ENCODE measurements around the gene RELL1. TPM values are rescaled to one million over a fixed set of nuclear protein-coding genes. Genes with fewer than 3 reads are reported as not detected.

Gene RELL1
- total RNA-seq, 5 donors from 2014 or later (not counting 1 experiment from before 2014, with no cell fraction given), result 21.6 to 30.1 (median 25.9) TPM

- Histone ChIP-seq H3K9me3 (no peaks in the 10 kb centered on the region), H3K4me3 (ENCODE audit: control insufficient read depth in 1 of 2, extremely low read depth in 1 of 2, low read length in 1 of 2) (no peak overlapping the region), H3K27me3 (replicated peaks in 1 of 2; ENCODE audit: control insufficient read depth in 2 of 2, extremely low read depth in 1 of 2, insufficient read depth in 2 of 2, low read length in 1 of 2) (no peaks in the 10 kb centered on the region), H3K4me1 (ENCODE audit: control insufficient read depth in 1 of 2, extremely low read depth in 1 of 2, insufficient read depth in 2 of 2, low read length in 2 of 2) (no peaks in the 10 kb centered on the region), H3K27ac (ENCODE audit: low read length) (no peak overlapping the region), H3K36me3 (ENCODE audit: control insufficient read depth in 2 of 2, extremely low read depth in 1 of 2, insufficient read depth in 1 of 2, low read length in 1 of 2) (peaks cover 5 to 26% of the 10 kb centered on the region in 2 donors)
- ATAC-seq (replicated peaks in 1 of 4) (no peak), DNase-seq (no peak)
- POLR2A ChIA-PET, result no interaction called here
- Mint-ChIP-seq H3K4me1 (peaks cover 0 to 4% (median 2%) of the 10 kb centered on the region in 3 donors), H3K4me3 (no peak overlapping the region), H3K27ac (no peak overlapping the region), H3K27me3 (no peaks in the 10 kb centered on the region), H3K9me3 (no peaks in the 10 kb centered on the region), H3K36me3 (peaks cover 24% of the 10 kb centered on the region)
- CTCF ChIA-PET, result no interaction called here
- no CpG with 5 or more reads among the region's 4 CpGs for WGBS (ENCODE audit: insufficient coverage)
Measured at GRCh38 chr4:37639551-37640285, 46.5 kb downstream of the RELL1 start.

GRCh38 chr4:37635155-37635554 lies 51.0 kb downstream of the RELL1 start:
- H3K27ac ChIP-seq (ENCODE audit: low read length), result no peak overlapping the region
- H3K4me1 ChIP-seq (ENCODE audit: control insufficient read depth in 1 of 2, extremely low read depth in 1 of 2, insufficient read depth in 2 of 2, low read length in 2 of 2), result no peaks in the 10 kb centered on the region
- WGBS (ENCODE audit: insufficient coverage), result 100% methylated on average over 3 of the region's 6 CpGs
- CTCF ChIA-PET, result no interaction called here
- DNase-seq (no peak), ATAC-seq (replicated peaks in 1 of 4) (no peak)
- no peaks in the 10 kb centered on the region for H3K27me3 Mint-ChIP-seq
- no peaks in the 10 kb centered on the region for H3K9me3 Mint-ChIP-seq
- H3K4me1 Mint-ChIP-seq, result peaks cover 0 to 2% (median 0%) of the 10 kb centered on the region in 3 donors
- POLR2A ChIA-PET, result interaction anchor here in 1 of 2 donors (0.5 kb wide), 1 partner anchor 46 kb away, joined by 5 read pairs; no protein-coding TSS in a partner anchor
- H3K36me3 Mint-ChIP-seq, result peaks cover 47% of the 10 kb centered on the region
- H3K27me3 ChIP-seq (replicated peaks in 1 of 2; ENCODE audit: control insufficient read depth in 2 of 2, extremely low read depth in 1 of 2, insufficient read depth in 2 of 2, low read length in 1 of 2), result no peaks in the 10 kb centered on the region
- H3K27ac Mint-ChIP-seq, result no peak overlapping the region
- H3K4me3 Mint-ChIP-seq, result no peak overlapping the region
- no peak overlapping the region for H3K4me3 ChIP-seq (ENCODE audit: control insufficient read depth in 1 of 2, extremely low read depth in 1 of 2, low read length in 1 of 2)
- no peaks in the 10 kb centered on the region for H3K9me3 ChIP-seq
- H3K36me3 ChIP-seq (ENCODE audit: control insufficient read depth in 2 of 2, extremely low read depth in 1 of 2, insufficient read depth in 1 of 2, low read length in 1 of 2), result peaks cover 23 to 48% of the 10 kb centered on the region in 2 donors

- CTCF ChIA-PET, result no interaction called here
- Mint-ChIP-seq H3K4me3 (no peak overlapping the region), H3K27ac (no peak overlapping the region), H3K27me3 (no peaks in the 10 kb centered on the region), H3K9me3 (no peaks in the 10 kb centered on the region), H3K4me1 (no peaks in the 10 kb centered on the region), H3K36me3 (peaks cover 54% of the 10 kb centered on the region)
- Histone ChIP-seq H3K9me3 (no peaks in the 10 kb centered on the region), H3K36me3 (ENCODE audit: control insufficient read depth in 2 of 2, extremely low read depth in 1 of 2, insufficient read depth in 1 of 2, low read length in 1 of 2) (peaks cover 23 to 56% of the 10 kb centered on the region in 2 donors), H3K27me3 (replicated peaks in 1 of 2; ENCODE audit: control insufficient read depth in 2 of 2, extremely low read depth in 1 of 2, insufficient read depth in 2 of 2, low read length in 1 of 2) (no peaks in the 10 kb centered on the region), H3K27ac (ENCODE audit: low read length) (no peak overlapping the region), H3K4me3 (ENCODE audit: control insufficient read depth in 1 of 2, extremely low read depth in 1 of 2, low read length in 1 of 2) (no peak overlapping the region), H3K4me1 (ENCODE audit: control insufficient read depth in 1 of 2, extremely low read depth in 1 of 2, insufficient read depth in 2 of 2, low read length in 2 of 2) (no peaks in the 10 kb centered on the region)
- WGBS (ENCODE audit: insufficient coverage), result 67% methylated on average over 1 of the region's 4 CpGs
- DNase-seq (no peak), ATAC-seq (replicated peaks in 1 of 4) (no peak)
- POLR2A ChIA-PET, result no interaction called here
Measured at GRCh38 chr4:37634180-37634579, 52.0 kb downstream of the RELL1 start.

- no peaks in the 10 kb centered on the region for H3K27me3 Mint-ChIP-seq
- no peaks in the 10 kb centered on the region for H3K27me3 ChIP-seq (replicated peaks in 1 of 2; ENCODE audit: control insufficient read depth in 2 of 2, extremely low read depth in 1 of 2, insufficient read depth in 2 of 2, low read length in 1 of 2)
- H3K4me1 Mint-ChIP-seq, result no peaks in the 10 kb centered on the region
- H3K36me3 Mint-ChIP-seq, result peaks cover 61% of the 10 kb centered on the region
- H3K9me3 Mint-ChIP-seq, result no peaks in the 10 kb centered on the region
- no peak overlapping the region for H3K27ac ChIP-seq (ENCODE audit: low read length)
- H3K4me3 Mint-ChIP-seq, result no peak overlapping the region
- no peak overlapping the region for H3K27ac Mint-ChIP-seq
- 92% methylated on average over 2 of the region's 3 CpGs for WGBS (ENCODE audit: insufficient coverage)
- CTCF ChIA-PET, result no interaction called here
- no peaks in the 10 kb centered on the region for H3K4me1 ChIP-seq (ENCODE audit: control insufficient read depth in 1 of 2, extremely low read depth in 1 of 2, insufficient read depth in 2 of 2, low read length in 2 of 2)
- H3K4me3 ChIP-seq (ENCODE audit: control insufficient read depth in 1 of 2, extremely low read depth in 1 of 2, low read length in 1 of 2), result no peak overlapping the region
- no peak for ATAC-seq (replicated peaks in 1 of 4)
- POLR2A ChIA-PET, result no interaction called here
- no peak for DNase-seq
- no peaks in the 10 kb centered on the region for H3K9me3 ChIP-seq
- H3K36me3 ChIP-seq (ENCODE audit: control insufficient read depth in 2 of 2, extremely low read depth in 1 of 2, insufficient read depth in 1 of 2, low read length in 1 of 2), result peaks cover 26 to 61% of the 10 kb centered on the region in 2 donors
Measured at GRCh38 chr4:37632836-37633235, 53.3 kb downstream of the RELL1 start.

- no peaks in the 10 kb centered on the region for H3K9me3 ChIP-seq
- no peak overlapping the region for H3K27ac ChIP-seq (ENCODE audit: low read length)
- peaks cover 56% of the 10 kb centered on the region for H3K36me3 Mint-ChIP-seq
- no peak for DNase-seq
- no peak overlapping the region for H3K4me3 Mint-ChIP-seq
- H3K27me3 ChIP-seq (replicated peaks in 1 of 2; ENCODE audit: control insufficient read depth in 2 of 2, extremely low read depth in 1 of 2, insufficient read depth in 2 of 2, low read length in 1 of 2), result no peaks in the 10 kb centered on the region
- no peaks in the 10 kb centered on the region for H3K4me1 ChIP-seq (ENCODE audit: control insufficient read depth in 1 of 2, extremely low read depth in 1 of 2, insufficient read depth in 2 of 2, low read length in 2 of 2)
- 100% methylated on average over 1 of the region's 2 CpGs for WGBS (ENCODE audit: insufficient coverage)
- H3K27ac Mint-ChIP-seq, result no peak overlapping the region
- peaks cover 0 to 1% (median 0%) of the 10 kb centered on the region in 3 donors for H3K4me1 Mint-ChIP-seq
- peaks cover 23 to 49% of the 10 kb centered on the region in 2 donors for H3K36me3 ChIP-seq (ENCODE audit: control insufficient read depth in 2 of 2, extremely low read depth in 1 of 2, insufficient read depth in 1 of 2, low read length in 1 of 2)
- H3K9me3 Mint-ChIP-seq, result no peaks in the 10 kb centered on the region
- ATAC-seq (replicated peaks in 1 of 4), result no peak
- no peak overlapping the region for H3K4me3 ChIP-seq (ENCODE audit: control insufficient read depth in 1 of 2, extremely low read depth in 1 of 2, low read length in 1 of 2)
- CTCF ChIA-PET, result no interaction called here
- POLR2A ChIA-PET, result interaction anchor here in 1 of 2 donors (0.6 kb wide), 1 partner anchor 10 kb away, joined by 7 read pairs; no protein-coding TSS in a partner anchor
- H3K27me3 Mint-ChIP-seq, result no peaks in the 10 kb centered on the region
Measured at GRCh38 chr4:37631551-37631950, 54.6 kb downstream of the RELL1 start.

GRCh38 chr4:37629713-37630112 lies 56.5 kb downstream of the RELL1 start:
- WGBS (ENCODE audit: insufficient coverage), result 100% methylated on average over 4 of the region's 6 CpGs
- H3K27ac Mint-ChIP-seq, result no peak overlapping the region
- no peak overlapping the region for H3K4me3 Mint-ChIP-seq
- Histone ChIP-seq H3K27ac (ENCODE audit: low read length) (no peak overlapping the region), H3K9me3 (no peaks in the 10 kb centered on the region), H3K4me3 (ENCODE audit: control insufficient read depth in 1 of 2, extremely low read depth in 1 of 2, low read length in 1 of 2) (no peak overlapping the region), H3K27me3 (replicated peaks in 1 of 2; ENCODE audit: control insufficient read depth in 2 of 2, extremely low read depth in 1 of 2, insufficient read depth in 2 of 2, low read length in 1 of 2) (no peaks in the 10 kb centered on the region), H3K4me1 (ENCODE audit: control insufficient read depth in 1 of 2, extremely low read depth in 1 of 2, insufficient read depth in 2 of 2, low read length in 2 of 2) (no peaks in the 10 kb centered on the region), H3K36me3 (ENCODE audit: control insufficient read depth in 2 of 2, extremely low read depth in 1 of 2, insufficient read depth in 1 of 2, low read length in 1 of 2) (peaks cover 22 to 47% of the 10 kb centered on the region in 2 donors)
- H3K27me3 Mint-ChIP-seq, result no peaks in the 10 kb centered on the region
- POLR2A ChIA-PET, result no interaction called here
- DNase-seq (no peak), ATAC-seq (replicated peaks in 1 of 4) (no peak)
- peaks cover 0 to 1% (median 0%) of the 10 kb centered on the region in 3 donors for H3K4me1 Mint-ChIP-seq
- no peaks in the 10 kb centered on the region for H3K9me3 Mint-ChIP-seq
- CTCF ChIA-PET, result no interaction called here
- H3K36me3 Mint-ChIP-seq, result peaks cover 62% of the 10 kb centered on the region

Data from T-cell (primary cell).